ENCODE results near the gene MEP1B. TPM values are rescaled to one million over a fixed set of nuclear protein-coding genes. Genes with fewer than 3 reads are reported as not detected.
"Not testable (repeated sequence)": the region's sequence is repeated elsewhere in the genome, so short reads cannot be mapped to it uniquely, and the experiment has no call there.

MEP1B gene
- total RNA-seq: 1.3 TPM

DNA sequence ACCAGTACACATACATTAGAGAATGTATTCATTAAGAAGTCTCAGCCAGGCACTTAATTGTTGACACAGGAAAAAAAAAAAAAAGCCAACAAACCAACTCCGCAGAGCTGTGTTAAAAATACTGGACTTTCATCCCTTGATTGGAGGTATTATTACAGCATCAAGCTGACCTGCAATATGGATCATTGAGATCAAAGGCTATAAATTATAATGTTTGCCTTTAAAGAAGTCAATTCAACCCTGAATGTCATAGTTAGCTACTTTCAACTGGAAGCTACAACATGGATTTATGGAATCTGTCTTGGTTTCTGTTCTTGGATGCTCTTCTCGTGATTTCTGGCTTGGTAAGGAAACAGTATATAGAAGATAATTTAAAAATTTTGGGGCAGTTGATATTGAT, at the start of gene MEP1B:
TSS of gene MEP1B (plus strand) at position 250 of the 400 bp plus-strand sequence. CDS start at position 282, 32 bp downstream.
- ATAC-seq (peak; percentile 61), DNase-seq (ENCODE audit: low spot score) (no peak)

- no peak for ATAC-seq
- no peak for DNase-seq (ENCODE audit: low spot score)
These were observed 41.5 kb upstream of the MEP1B start for GRCh38 chr18:32148185-32148870.

GRCh38 chr18:32152705-32153448, 37.0 kb upstream of the MEP1B start:
- ATAC-seq: no peak
- DNase-seq (ENCODE audit: low spot score): no peak

GRCh38 chr18:32156855-32157254, 33.0 kb upstream of the MEP1B start:
- DNase-seq (ENCODE audit: low spot score) (no peak), ATAC-seq (peak; percentile 47)

DNA sequence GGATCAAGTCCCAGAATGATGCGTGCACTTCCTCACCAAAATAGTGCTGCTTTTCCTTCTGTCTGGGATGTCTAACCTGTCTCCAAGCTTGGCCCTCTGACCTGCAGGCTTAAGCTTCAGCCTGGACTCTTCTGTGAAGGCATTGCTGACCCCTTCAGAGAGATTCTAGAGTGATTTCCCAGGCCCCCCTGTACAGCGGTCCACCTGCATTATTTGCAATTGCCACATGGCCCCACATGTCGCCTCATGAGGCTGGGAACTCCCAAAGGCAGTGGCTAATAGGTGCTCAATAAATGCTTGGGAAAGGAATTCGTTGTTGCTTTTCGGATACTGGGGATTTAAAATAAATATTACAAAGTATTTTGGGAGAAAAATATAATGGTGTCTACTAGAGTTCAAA, 32.3 kb upstream of the MEP1B start:
- ATAC-seq: no peak

DNA sequence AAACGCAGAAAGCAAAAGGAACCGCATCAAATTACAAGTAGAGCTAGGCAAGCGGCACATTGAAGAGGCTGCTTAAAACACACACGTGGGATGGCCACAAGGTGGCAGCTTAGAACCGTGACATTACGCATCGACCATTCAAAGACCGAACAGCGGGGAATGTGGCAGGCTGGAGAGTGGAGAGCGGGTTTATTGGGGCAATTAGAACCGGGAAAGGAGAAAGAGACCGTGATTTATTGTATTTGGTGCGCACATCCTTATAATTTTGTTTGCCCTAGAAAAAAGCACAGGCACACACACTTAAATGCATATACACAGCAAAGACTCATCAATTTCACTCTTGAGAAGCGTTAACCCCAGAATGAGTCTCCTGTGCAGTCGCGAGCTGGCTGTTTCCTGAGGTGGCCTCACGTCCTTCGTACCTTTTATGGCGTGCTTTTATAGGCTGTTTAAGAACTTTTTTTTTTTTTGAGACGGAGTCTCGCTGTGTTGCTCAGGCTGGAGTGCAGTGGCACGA, 31.7 kb upstream of the MEP1B start:
- ATAC-seq: peak; percentile 99
- peak; percentile 81 for DNase-seq (ENCODE audit: low spot score)

More for the DNA sequence above, 32.3 kb upstream of the MEP1B start:
- no peak for DNase-seq (ENCODE audit: low spot score)

DNA sequence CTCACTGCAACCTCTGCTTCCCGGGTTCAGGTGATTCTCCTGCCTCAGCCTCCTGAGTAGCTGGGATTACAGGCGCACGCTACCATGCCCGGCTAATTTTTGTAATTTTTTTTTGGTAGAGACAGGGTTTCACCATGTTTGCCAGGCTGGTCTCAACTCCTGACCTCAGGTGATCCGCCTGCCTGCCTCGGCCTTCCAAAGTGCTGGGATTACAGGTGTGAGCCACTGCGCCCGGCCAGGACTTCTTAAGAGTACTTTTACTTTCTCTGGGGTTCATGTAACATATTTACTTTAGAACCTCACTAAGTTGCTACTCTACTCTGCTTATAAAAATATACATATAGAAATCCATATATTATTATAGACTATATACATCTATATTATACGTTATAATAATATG, 31.2 kb upstream of the MEP1B start:
- DNase-seq (ENCODE audit: low spot score); ATAC-seq: not testable (repeated sequence)

DNA sequence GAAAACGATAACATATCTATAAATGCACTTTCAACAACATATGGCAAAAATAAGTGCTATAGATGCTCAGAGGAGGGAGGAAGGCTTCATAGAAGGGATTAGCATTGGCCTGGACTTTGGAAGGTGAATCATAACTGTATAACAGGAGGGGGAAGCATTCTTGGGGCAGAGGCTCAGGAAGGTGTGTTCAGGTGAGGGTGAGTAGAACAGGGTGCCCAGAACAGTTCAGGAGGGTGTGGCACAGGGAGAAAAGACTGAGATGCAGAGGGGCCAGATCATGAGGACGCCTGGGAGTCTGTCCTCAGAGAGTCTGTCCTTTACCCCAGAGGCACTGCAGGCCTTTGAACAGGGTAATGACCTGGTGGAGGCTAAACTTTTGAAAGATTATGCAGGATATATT, 29.3 kb upstream of the MEP1B start:
- DNase-seq (ENCODE audit: low spot score): no peak

GRCh38 chr18:32167980-32168730, 21.7 kb upstream of the MEP1B start:
- DNase-seq (ENCODE audit: low spot score) (no peak), ATAC-seq (no peak)

More for the DNA sequence above, 29.3 kb upstream of the MEP1B start:
- no peak for ATAC-seq

GRCh38 chr18:32173654-32174053, 16.2 kb upstream of the MEP1B start:
- ATAC-seq: no peak
- DNase-seq (ENCODE audit: low spot score): no peak

DNA sequence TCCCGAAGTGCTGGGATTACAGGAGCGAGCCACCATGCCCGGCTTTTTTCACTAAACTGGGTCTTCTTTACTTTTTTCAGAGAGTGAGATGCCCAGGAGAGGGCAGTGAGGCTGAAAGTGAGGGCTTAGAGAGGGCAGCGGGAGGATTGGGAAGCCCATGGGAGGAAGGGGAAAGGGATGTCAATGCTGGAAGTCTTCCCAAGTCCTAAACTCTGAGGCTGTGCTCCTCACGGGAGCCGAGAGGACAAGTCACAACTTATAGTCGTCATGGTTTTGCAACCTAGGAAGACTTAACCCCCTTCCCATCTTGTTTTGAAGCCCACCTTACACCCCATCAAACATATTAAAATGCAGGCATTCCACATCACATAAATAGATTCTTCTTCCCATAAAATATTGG, 15.1 kb upstream of the MEP1B start:
- DNase-seq (ENCODE audit: low spot score) (no peak), ATAC-seq (no peak)

- ATAC-seq: no peak
These were observed 14.6 kb upstream of the MEP1B start for GRCh38 chr18:32175265-32175664.

DNA sequence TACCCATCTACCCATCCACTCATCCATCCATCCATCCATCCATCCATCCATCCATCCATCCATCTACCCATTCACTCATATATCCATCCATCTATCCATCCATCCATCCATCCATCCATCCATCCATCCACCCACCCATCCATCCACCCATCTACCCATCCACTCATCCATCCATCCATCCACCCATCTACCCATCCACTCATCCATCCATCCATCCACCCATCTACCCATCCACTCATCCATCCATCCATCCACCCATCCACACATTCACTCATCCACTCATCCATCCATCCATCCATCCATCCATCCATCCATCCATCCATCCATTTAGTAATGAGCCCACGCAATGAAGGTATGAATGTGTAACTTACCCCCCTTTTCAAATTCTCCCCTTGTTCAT, 13.1 kb upstream of the MEP1B start:
- DNase-seq (ENCODE audit: low spot score); ATAC-seq: not testable (repeated sequence)

More at GRCh38 chr18:32175265-32175664, 14.6 kb upstream of the MEP1B start:
- DNase-seq (ENCODE audit: low spot score): no peak

GRCh38 chr18:32177530-32177929, 12.3 kb upstream of the MEP1B start:
- ATAC-seq: no peak

DNA sequence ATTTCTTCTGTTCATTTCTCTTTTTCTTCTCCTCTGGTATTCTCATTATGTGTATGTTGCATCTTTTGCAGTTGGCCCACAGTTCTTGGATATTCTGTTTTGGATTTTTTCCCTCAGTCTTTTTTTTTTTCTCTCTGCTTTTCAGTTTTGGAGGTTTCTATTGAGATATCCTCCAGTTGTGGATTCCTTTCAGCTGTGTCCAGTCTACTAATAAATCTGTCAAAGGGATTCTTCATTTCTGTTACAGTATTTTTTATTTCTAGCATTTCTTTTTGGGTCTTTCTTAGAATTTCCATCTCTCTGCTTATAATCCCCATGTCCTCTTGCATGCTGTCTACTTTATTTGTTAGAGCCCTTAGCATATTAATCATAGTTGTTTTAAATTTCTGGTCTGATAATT, 6.3 kb upstream of the MEP1B start:
- DNase-seq (ENCODE audit: low spot score) (no peak), ATAC-seq (no peak)

More at GRCh38 chr18:32177530-32177929, 12.3 kb upstream of the MEP1B start:
- no peak for DNase-seq (ENCODE audit: low spot score)

GRCh38 chr18:32190209-32190608, 370 bp downstream of the MEP1B start:
- peak; percentile 16 for ATAC-seq
- DNase-seq (ENCODE audit: low spot score): no peak

GRCh38 chr18:32195881-32196815, 6.3 kb downstream of the MEP1B start:
- DNase-seq (ENCODE audit: low spot score): no peak
- ATAC-seq: no peak

DNA sequence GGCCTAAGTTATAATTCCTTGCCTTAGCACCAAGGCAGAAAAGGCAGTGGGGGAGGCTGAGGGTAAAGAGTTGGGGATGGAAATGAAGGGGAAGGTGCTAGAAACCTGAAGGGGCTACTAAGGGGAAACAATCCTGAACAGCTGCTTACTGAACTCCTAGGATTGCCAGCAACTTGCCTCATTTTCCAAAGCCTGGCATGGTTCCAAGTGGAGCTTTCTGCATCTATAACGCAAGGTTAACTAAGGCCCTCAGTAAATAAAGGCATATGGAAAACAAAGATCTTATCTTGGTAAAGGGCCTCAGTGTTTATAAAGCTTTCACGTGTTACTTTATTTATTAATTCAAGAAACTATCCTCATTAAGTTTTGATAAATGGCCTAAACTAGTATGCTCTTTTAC, 10.9 kb downstream of the MEP1B start:
- ATAC-seq: no peak
- no peak for DNase-seq (ENCODE audit: low spot score)

- ATAC-seq (peak; percentile 91), DNase-seq (ENCODE audit: low spot score) (peak; percentile 80)
These were observed 12.3 kb downstream of the MEP1B start for GRCh38 chr18:32201948-32202672.
